ENCODE data around the gene PNPLA7. TPM values are rescaled to one million over a fixed set of nuclear protein-coding genes. Genes with fewer than 3 reads are reported as not detected.

Gene PNPLA7
- total and polyA plus RNA-seq, 10 of the 15 experiments (the other 5 are each of a cell fraction or from before 2014, with no cell fraction given): 0.04 to 0.85 (median 0.19) TPM; not detected in 1

DNA sequence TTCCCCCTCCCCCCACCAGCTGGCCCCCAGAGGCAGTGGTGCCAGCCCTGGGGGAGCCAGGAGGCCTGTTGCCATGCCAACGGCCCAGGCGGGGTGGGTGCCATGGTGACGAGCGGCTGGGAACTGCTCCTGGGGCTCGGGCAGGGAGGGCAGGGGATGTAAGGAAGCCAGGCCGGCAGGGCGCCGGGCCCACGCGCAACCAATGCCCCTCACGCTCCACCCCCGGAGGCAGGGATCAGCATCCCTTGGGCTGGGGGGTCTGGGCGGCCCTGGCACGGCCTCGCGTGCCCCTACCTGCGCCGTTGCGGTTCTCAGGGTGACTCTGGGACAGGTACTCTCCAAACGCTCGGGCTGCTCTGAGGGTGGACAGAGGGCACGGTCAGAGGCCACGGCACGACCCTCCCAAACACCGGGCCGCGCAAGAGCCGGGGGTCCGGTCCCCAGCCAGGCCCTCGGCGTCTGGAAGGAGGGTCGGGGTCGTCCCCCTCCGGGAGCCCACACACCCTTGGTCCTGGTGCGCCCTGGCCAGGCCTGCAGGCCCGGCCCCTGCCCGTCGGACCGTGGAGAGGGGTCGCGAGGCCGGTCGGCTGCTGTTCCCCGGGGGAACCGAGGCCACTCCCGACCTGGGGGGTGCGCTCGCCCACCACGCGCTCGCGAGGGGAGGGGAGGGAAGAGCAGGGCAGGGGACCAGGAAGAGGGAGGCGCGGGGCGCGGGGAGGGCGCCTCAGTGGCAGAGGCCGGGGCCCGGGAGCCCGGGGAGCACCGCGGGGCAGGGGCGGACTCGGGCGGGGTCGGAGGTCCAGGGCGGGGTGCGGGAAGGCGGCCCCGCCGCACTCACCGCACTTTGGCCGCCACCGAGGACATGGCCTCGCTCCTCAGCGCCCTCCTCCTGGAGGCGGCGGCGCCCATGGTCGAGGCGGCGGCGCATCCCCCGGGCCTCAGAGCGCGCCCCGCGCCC is 91.7 kb downstream of the PNPLA7 start (continued):
- no peak for TF ChIP-seq TBL1XR1 (IDR thresholded peaks at IDR 0.05; ENCODE audit: low read depth, low read length)
- TF ChIP-seq, protein P1, sequence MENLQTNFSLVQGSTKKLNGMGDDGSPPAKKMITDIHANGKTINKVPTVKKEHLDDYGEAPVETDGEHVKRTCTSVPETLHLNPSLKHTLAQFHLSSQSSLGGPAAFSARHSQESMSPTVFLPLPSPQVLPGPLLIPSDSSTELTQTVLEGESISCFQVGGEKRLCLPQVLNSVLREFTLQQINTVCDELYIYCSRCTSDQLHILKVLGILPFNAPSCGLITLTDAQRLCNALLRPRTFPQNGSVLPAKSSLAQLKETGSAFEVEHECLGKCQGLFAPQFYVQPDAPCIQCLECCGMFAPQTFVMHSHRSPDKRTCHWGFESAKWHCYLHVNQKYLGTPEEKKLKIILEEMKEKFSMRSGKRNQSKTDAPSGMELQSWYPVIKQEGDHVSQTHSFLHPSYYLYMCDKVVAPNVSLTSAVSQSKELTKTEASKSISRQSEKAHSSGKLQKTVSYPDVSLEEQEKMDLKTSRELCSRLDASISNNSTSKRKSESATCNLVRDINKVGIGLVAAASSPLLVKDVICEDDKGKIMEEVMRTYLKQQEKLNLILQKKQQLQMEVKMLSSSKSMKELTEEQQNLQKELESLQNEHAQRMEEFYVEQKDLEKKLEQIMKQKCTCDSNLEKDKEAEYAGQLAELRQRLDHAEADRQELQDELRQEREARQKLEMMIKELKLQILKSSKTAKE (IDR thresholded peaks at IDR 0.05; ENCODE audit: low read depth, poor library complexity, severe bottlenecking): no peak

DNA sequence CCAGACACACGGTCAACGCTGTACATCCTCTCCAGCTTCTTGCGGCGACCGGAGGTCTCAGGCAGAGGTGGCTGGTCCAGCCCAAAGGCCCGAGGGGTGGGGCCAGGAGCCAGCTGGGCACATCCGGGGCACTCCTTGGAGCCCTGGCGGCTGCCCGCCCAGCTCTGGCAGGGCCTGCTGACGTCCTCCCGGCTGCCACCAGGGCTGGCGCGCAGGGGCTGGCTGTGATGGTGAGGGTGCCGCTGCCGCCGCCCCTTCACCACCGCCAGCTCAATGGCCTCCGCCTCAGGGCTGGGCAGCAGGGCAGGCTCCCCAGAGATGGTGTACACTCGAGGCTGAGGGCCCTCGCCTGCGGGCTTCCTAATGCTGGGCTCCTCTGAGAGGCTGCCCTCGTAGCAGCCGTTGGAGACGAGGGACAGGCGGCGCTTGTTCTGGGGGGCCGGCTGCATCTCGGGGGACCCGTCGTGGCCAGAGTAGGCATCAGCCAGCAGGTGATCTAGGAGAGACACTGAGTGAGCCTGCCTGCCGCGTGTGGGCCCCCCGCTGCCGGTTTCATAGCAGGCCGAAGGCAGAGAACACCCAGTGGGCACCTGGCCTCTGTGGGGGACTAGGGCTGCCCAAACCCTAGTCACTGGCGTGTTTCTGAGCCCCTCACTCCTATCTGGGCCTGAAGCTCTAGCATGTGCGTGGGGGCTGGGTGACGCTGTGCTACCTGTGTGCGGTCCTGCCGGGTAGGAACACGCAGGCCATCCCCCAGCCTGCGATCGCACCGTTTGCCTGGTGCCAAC is 92.6 kb downstream of the PNPLA7 start:
- H3K9ac ChIP-seq (ENCODE audit: control insufficient read depth, insufficient read depth, low read length): peak overlapping the region; percentile 76; the same call in 1 of the 2 replicates
- intact Hi-C loops (cut with micrococcal nuclease; ENCODE audit: unreplicated experiment) (no loop called here), in situ Hi-C loops (cut with MboI) (no loop called here)
- WGBS (ENCODE audit: insufficient coverage, insufficient replicate concordance, low lambda C conversion rate, missing lambda C conversion rate): 93% methylated on average over 44 of the region's 44 CpGs
- CTCF ChIA-PET: no interaction called here
- H3K36me3 ChIP-seq (ENCODE audit: control insufficient read depth in 2 of 2, insufficient read depth in 2 of 2, low read length in 1 of 2): no peaks in the 10 kb centered on the region
- SMC1A ChIA-PET (ENCODE audit: uncharacterized antibody, unreplicated experiment): interaction anchor here (0.5 kb wide), 1 partner anchor 150 kb away, joined by 3 read pairs; no protein-coding TSS in a partner anchor
- H4K20me1 ChIP-seq (ENCODE audit: control insufficient read depth, insufficient read depth): no peaks in the 10 kb centered on the region
- peak overlapping the region; percentile 98; the same call in 1 of the 2 replicates for H3K4me2 ChIP-seq (ENCODE audit: control insufficient read depth, insufficient read depth)
- RAD21 ChIA-PET (ENCODE audit: unreplicated experiment): no interaction called here
- H3K27ac ChIP-seq (ENCODE audit: control insufficient read depth, insufficient read depth): no peak overlapping the region
- POLR2A ChIA-PET: interaction anchor here (0.6 kb wide), 1 partner anchor 119 kb away, joined by 3 read pairs; no protein-coding TSS in a partner anchor
- peaks cover 9% of the 10 kb centered on the region for H3K79me2 ChIP-seq (ENCODE audit: control insufficient read depth, insufficient read depth, low read length)
- no peaks in the 10 kb centered on the region for H3K9me3 ChIP-seq (replicated peaks; ENCODE audit: control insufficient read depth, insufficient read depth, low read length)
- ATAC-seq: no peak
- no peak overlapping the region for H2AFZ ChIP-seq (ENCODE audit: control insufficient read depth, low read depth, low read length)
- H3K4me3 ChIP-seq: peak overlapping the region; percentile 90
- BruUV-seq (replicated peaks): TSS peak; percentile 65
- peaks cover 34% of the 10 kb centered on the region for H3K4me1 ChIP-seq (ENCODE audit: control insufficient read depth, insufficient read depth, low read length)
- H3K27me3 ChIP-seq (replicated peaks in 1 of 2; ENCODE audit: control insufficient read depth in 2 of 2, insufficient read depth in 2 of 2, low read length in 1 of 2): no peaks in the 10 kb centered on the region
- FAIRE-seq: no peak
- DNase-seq (ENCODE audit: low read depth, low spot score): no peak
- TF ChIP-seq YY1 (IDR thresholded peaks at IDR 0.05; ENCODE audit: low read depth, low read length) (no peak), POLR2A (IDR thresholded peaks at IDR 0.05; ENCODE audit: low read depth, low read length) (no peak), IRF4 (IDR thresholded peaks at IDR 0.05; ENCODE audit: low read depth, low read length) (no peak), TCF3 (IDR thresholded peaks at IDR 0.05; ENCODE audit: borderline replicate concordance, insufficient read depth, low read depth, low read length) (no peak), BCL11A (IDR thresholded peaks at IDR 0.05; ENCODE audit: low read depth, low read length) (no peak)
- TF ChIP-seq, protein P2, sequence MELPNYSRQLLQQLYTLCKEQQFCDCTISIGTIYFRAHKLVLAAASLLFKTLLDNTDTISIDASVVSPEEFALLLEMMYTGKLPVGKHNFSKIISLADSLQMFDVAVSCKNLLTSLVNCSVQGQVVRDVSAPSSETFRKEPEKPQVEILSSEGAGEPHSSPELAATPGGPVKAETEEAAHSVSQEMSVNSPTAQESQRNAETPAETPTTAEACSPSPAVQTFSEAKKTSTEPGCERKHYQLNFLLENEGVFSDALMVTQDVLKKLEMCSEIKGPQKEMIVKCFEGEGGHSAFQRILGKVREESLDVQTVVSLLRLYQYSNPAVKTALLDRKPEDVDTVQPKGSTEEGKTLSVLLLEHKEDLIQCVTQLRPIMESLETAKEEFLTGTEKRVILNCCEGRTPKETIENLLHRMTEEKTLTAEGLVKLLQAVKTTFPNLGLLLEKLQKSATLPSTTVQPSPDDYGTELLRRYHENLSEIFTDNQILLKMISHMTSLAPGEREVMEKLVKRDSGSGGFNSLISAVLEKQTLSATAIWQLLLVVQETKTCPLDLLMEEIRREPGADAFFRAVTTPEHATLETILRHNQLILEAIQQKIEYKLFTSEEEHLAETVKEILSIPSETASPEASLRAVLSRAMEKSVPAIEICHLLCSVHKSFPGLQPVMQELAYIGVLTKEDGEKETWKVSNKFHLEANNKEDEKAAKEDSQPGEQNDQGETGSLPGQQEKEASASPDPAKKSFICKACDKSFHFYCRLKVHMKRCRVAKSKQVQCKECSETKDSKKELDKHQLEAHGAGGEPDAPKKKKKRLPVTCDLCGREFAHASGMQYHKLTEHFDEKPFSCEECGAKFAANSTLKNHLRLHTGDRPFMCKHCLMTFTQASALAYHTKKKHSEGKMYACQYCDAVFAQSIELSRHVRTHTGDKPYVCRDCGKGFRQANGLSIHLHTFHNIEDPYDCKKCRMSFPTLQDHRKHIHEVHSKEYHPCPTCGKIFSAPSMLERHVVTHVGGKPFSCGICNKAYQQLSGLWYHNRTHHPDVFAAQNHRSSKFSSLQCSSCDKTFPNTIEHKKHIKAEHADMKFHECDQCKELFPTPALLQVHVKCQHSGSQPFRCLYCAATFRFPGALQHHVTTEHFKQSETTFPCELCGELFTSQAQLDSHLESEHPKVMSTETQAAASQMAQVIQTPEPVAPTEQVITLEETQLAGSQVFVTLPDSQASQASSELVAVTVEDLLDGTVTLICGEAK (IDR thresholded peaks at IDR 0.05; ENCODE audit: borderline replicate concordance): no peak
- TF ChIP-seq, protein P3, sequence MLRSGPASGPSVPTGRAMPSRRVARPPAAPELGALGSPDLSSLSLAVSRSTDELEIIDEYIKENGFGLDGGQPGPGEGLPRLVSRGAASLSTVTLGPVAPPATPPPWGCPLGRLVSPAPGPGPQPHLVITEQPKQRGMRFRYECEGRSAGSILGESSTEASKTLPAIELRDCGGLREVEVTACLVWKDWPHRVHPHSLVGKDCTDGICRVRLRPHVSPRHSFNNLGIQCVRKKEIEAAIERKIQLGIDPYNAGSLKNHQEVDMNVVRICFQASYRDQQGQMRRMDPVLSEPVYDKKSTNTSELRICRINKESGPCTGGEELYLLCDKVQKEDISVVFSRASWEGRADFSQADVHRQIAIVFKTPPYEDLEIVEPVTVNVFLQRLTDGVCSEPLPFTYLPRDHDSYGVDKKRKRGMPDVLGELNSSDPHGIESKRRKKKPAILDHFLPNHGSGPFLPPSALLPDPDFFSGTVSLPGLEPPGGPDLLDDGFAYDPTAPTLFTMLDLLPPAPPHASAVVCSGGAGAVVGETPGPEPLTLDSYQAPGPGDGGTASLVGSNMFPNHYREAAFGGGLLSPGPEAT (IDR thresholded peaks at IDR 0.05; ENCODE audit: low read depth): no peak
- TF ChIP-seq, protein P4, sequence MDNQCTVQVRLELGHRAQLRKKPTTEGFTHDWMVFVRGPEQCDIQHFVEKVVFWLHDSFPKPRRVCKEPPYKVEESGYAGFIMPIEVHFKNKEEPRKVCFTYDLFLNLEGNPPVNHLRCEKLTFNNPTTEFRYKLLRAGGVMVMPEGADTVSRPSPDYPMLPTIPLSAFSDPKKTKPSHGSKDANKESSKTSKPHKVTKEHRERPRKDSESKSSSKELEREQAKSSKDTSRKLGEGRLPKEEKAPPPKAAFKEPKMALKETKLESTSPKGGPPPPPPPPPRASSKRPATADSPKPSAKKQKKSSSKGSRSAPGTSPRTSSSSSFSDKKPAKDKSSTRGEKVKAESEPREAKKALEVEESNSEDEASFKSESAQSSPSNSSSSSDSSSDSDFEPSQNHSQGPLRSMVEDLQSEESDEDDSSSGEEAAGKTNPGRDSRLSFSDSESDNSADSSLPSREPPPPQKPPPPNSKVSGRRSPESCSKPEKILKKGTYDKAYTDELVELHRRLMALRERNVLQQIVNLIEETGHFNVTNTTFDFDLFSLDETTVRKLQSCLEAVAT (IDR thresholded peaks at IDR 0.05): no peak

Data from GM12878 (cell line).